HG02981 (cell line): ENCODE results near the gene CDH2.
A peak's percentile ranks its signal among the peaks of the same experiment; 100 is the strongest.

Experiments used
- ATAC-seq: cut with Tn5 transposase; IDR thresholded peaks from one replicate; pipeline ENCODE4 v1.9.1; 2021; ENCODE audit warnings: mild to moderate bottlenecking, moderate library complexity; ENCODE audit not compliant: unreplicated experiment

CDH2 gene

GRCh38 chr18:28171837-28172236 lies 5.1 kb downstream of the CDH2 start:
- ATAC-seq = no peak

- ATAC-seq = peak; percentile 57
Measured at GRCh38 chr18:28168725-28169124, 8.2 kb downstream of the CDH2 start.

GRCh38 chr18:28167835-28168349 lies 9.0 kb downstream of the CDH2 start:
- no peak for ATAC-seq

GRCh38 chr18:28164771-28165483 lies 12.0 kb downstream of the CDH2 start:
- no peak for ATAC-seq

- no peak for ATAC-seq
Measured at GRCh38 chr18:28163201-28163775, 13.6 kb downstream of the CDH2 start.

GRCh38 chr18:28161608-28162599 lies 15.0 kb downstream of the CDH2 start:
- ATAC-seq = no peak

- no peak for ATAC-seq
Measured at GRCh38 chr18:28159055-28159454, 17.9 kb downstream of the CDH2 start.

- no peak for ATAC-seq
Measured at GRCh38 chr18:28158083-28158581, 18.8 kb downstream of the CDH2 start.

- no peak for ATAC-seq
Measured at GRCh38 chr18:28153485-28154065, 23.4 kb downstream of the CDH2 start.

GRCh38 chr18:28152754-28153153 lies 24.2 kb downstream of the CDH2 start:
- ATAC-seq = no peak

GRCh38 chr18:28152354-28152753 lies 24.6 kb downstream of the CDH2 start:
- ATAC-seq = no peak

GRCh38 chr18:28151434-28151833 lies 25.5 kb downstream of the CDH2 start:
- ATAC-seq = no peak

- no peak for ATAC-seq
Measured at GRCh38 chr18:28150925-28151324, 26.0 kb downstream of the CDH2 start.

- ATAC-seq = no peak
Measured at GRCh38 chr18:28149810-28150420, 27.0 kb downstream of the CDH2 start.

GRCh38 chr18:28147674-28148171 lies 29.2 kb downstream of the CDH2 start:
- no peak for ATAC-seq

- no peak for ATAC-seq
Measured at GRCh38 chr18:28143725-28144124, 33.2 kb downstream of the CDH2 start.

- ATAC-seq = no peak
Measured at GRCh38 chr18:28138816-28139215, 38.1 kb downstream of the CDH2 start.

GRCh38 chr18:28136071-28136470 lies 40.9 kb downstream of the CDH2 start:
- no peak for ATAC-seq

- no peak for ATAC-seq
Measured at GRCh38 chr18:28134774-28135173, 42.2 kb downstream of the CDH2 start.

GRCh38 chr18:28132084-28132483 lies 44.8 kb downstream of the CDH2 start:
- ATAC-seq = no peak
